ENCODE data around the gene CTSO.

Gene CTSO

GRCh38 chr4:155953151-155954117 is at the start of gene CTSO:
Gene CTSO (minus strand): TSS chr4:155953866. CDS start chr4:155953847, 19 bp downstream.
- DNase-seq, result peak; percentile 67 to 76

GRCh38 chr4:156000491-156000890 is 46.8 kb upstream of the CTSO start:
- no peak for DNase-seq

- DNase-seq, result no peak
These were observed 46.1 kb upstream of the CTSO start for GRCh38 chr4:155999725-156000124.

GRCh38 chr4:155995069-155995468 is 41.4 kb upstream of the CTSO start:
- DNase-seq, result no peak

- no peak for DNase-seq
These were observed 30.6 kb upstream of the CTSO start for GRCh38 chr4:155984106-155984797.

- no peak for DNase-seq
These were observed 29.2 kb upstream of the CTSO start for GRCh38 chr4:155982736-155983385.

- DNase-seq, result no peak
These were observed 25.1 kb upstream of the CTSO start for GRCh38 chr4:155978810-155979209.

- no peak for DNase-seq
These were observed 21.8 kb upstream of the CTSO start for GRCh38 chr4:155975511-155975910.

- no peak for DNase-seq
These were observed 21.3 kb upstream of the CTSO start for GRCh38 chr4:155974996-155975395.

GRCh38 chr4:155974476-155974749 is 20.7 kb upstream of the CTSO start:
- no peak for DNase-seq

GRCh38 chr4:155973639-155974475 is 20.2 kb upstream of the CTSO start:
- no peak for DNase-seq

- no peak for DNase-seq
These were observed 18.4 kb upstream of the CTSO start for GRCh38 chr4:155972098-155972497.

GRCh38 chr4:155966731-155967395 is 13.2 kb upstream of the CTSO start:
- DNase-seq, result no peak

GRCh38 chr4:155966171-155966570 is 12.5 kb upstream of the CTSO start:
- DNase-seq, result no peak

GRCh38 chr4:155964016-155964891 is 10.6 kb upstream of the CTSO start:
- no peak for DNase-seq

- no peak for DNase-seq
These were observed 9.1 kb upstream of the CTSO start for GRCh38 chr4:155962767-155963166.

- DNase-seq, result no peak
These were observed 7.9 kb upstream of the CTSO start for GRCh38 chr4:155961575-155961974.

GRCh38 chr4:155960522-155960921 is 6.9 kb upstream of the CTSO start:
- no peak for DNase-seq

- no peak for DNase-seq
These were observed 5.8 kb upstream of the CTSO start for GRCh38 chr4:155959417-155959816.

- DNase-seq, result no peak
These were observed 2.8 kb upstream of the CTSO start for GRCh38 chr4:155956461-155956860.

- DNase-seq, result no peak
These were observed 1.3 kb upstream of the CTSO start for GRCh38 chr4:155954939-155955338.

Measured in CD4-positive, alpha-beta T cell treated with Interleukin-4 for 1 hour (primary cell).